ENCODE measurements around the gene RSBN1.
A peak's percentile ranks its signal among the peaks of the same experiment; 100 is the strongest.

RSBN1 gene

DNA sequence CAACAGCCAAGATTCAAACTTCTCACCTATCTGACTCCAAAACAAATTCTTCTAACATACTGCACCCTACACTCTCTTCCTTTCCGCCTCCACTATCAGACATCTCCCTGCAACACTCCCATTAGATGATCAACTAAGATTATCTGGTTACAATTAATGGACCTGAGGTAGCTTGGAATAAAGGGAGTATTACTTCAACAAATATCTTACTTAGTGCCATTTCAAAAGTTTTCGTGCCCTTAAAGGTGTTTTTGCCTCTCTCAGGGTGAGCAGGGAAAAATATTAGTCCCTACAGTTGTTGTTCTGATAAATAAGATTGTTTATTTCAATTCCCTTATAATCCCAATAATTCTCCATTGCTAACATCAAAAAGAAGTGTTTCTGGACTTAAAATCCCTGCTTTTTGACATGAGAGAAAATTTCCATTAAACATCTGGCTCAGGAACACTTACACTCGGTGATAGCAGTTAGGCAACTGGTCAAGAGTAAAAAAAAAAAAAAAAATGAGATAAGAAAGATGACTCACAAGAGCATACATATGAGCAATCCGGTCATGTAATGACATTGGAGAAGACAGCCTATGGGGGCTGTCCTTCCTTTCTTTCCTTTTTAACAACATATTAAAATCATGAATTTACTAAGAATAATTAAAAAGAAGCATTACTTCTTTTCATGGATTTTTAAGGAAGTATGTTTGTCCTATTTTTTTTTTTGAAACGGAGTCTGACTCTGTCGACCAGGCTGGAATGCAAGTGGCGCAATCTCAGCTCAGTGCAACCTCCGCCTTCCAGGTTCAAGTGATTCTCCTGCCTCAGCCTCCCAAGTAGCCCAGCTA is 7.6 kb downstream of the RSBN1 start:
- peaks cover 23 to 32% of the 10 kb centered on the region in 2 experiments for H3K4me1 ChIP-seq (ENCODE audit: control insufficient read depth in 1 of 2, insufficient read depth in 1 of 2, low read depth in 1 of 2, low read length in 1 of 2)
- TF ChIP-seq CTCF (IDR thresholded peaks at IDR 0.05) = no peak

GRCh38 chr1:113802367-113803007 is 9.8 kb downstream of the RSBN1 start:
- H3K36me3 ChIP-seq = peaks cover 2% of the 10 kb centered on the region
- H3K4me3 ChIP-seq (ENCODE audit: low read depth in 1 of 2, low read length in 1 of 2) = no peak overlapping the region
- no peaks in the 10 kb centered on the region for H3K27me3 ChIP-seq
- H3K9me3 ChIP-seq = no peaks in the 10 kb centered on the region
- no peak overlapping the region for H3K27ac ChIP-seq
- TF ChIP-seq CTCF (IDR thresholded peaks at IDR 0.05) = no peak
- peaks cover 4 to 14% of the 10 kb centered on the region in 2 experiments for H3K4me1 ChIP-seq (ENCODE audit: control insufficient read depth in 1 of 2, insufficient read depth in 1 of 2, low read depth in 1 of 2, low read length in 1 of 2)

More for the DNA sequence above, 7.6 kb downstream of the RSBN1 start:
- H3K4me3 ChIP-seq (ENCODE audit: low read depth in 1 of 2, low read length in 1 of 2) = no peak overlapping the region
- no peaks in the 10 kb centered on the region for H3K36me3 ChIP-seq
- H3K27me3 ChIP-seq = no peaks in the 10 kb centered on the region
- no peaks in the 10 kb centered on the region for H3K9me3 ChIP-seq
- peak overlapping the region; percentile 57 for H3K27ac ChIP-seq

DNA sequence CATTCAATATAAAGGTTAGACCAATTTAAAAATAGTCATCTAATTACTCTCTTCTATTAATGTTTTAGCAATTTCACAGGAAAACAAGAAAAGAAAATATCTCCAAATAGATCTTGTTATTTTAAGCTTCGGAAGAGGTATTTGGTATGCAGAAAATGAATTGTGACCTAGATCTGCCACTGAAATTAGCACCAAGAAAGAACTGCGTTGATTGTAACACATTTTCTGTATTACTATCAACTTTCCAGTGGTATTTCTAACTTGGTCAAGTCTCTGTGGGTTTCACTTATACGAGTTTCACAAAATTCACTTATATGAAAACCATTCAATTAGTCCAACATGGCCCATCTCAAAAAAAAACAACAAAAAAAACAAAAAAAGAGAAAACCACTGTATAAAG is 11.8 kb downstream of the RSBN1 start:
- H3K27me3 ChIP-seq = no peaks in the 10 kb centered on the region
- no peak overlapping the region for H3K27ac ChIP-seq
- H3K36me3 ChIP-seq = peaks cover 11% of the 10 kb centered on the region
- H3K4me3 ChIP-seq (ENCODE audit: low read depth in 1 of 2, low read length in 1 of 2) = no peak overlapping the region
- H3K9me3 ChIP-seq = no peaks in the 10 kb centered on the region
- TF ChIP-seq CTCF (IDR thresholded peaks at IDR 0.05) = no peak
- peaks cover 0 to 13% of the 10 kb centered on the region in 2 experiments for H3K4me1 ChIP-seq (ENCODE audit: control insufficient read depth in 1 of 2, insufficient read depth in 1 of 2, low read depth in 1 of 2, low read length in 1 of 2)

DNA sequence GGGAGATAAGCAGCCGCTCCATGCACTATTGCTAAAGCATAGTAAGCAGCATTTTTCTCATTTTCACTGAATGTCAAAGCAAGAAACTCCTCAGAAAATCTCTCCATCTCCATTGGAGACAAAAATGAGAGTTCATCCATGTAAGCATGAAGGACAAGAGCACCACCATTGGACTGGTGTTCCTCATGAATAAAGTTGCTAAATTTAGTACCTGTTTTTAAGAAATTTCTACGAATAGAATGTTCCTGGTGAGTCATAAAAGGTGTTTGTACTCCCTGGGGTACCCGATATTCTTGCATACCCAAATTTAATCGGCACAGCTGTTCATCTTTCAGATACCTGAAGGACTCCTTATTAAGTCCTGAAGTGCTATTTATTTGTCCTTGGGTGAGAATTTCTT is 14.8 kb downstream of the RSBN1 start:
- Histone ChIP-seq H3K27me3 (no peaks in the 10 kb centered on the region), H3K9me3 (no peaks in the 10 kb centered on the region), H3K4me3 (ENCODE audit: low read depth in 1 of 2, low read length in 1 of 2) (no peak overlapping the region), H3K27ac (no peak overlapping the region), H3K36me3 (peaks cover 23% of the 10 kb centered on the region), H3K4me1 (ENCODE audit: control insufficient read depth in 1 of 2, insufficient read depth in 1 of 2, low read depth in 1 of 2, low read length in 1 of 2) (peaks cover 0 to 7% of the 10 kb centered on the region in 2 experiments)
- TF ChIP-seq CTCF (IDR thresholded peaks at IDR 0.05) = no peak

GRCh38 chr1:113793878-113794834 is 18.1 kb downstream of the RSBN1 start:
- H3K27me3 ChIP-seq = no peaks in the 10 kb centered on the region
- peaks cover 0 to 11% of the 10 kb centered on the region in 2 experiments for H3K4me1 ChIP-seq (ENCODE audit: control insufficient read depth in 1 of 2, insufficient read depth in 1 of 2, low read depth in 1 of 2, low read length in 1 of 2)
- peaks cover 23% of the 10 kb centered on the region for H3K36me3 ChIP-seq
- no peak overlapping the region for H3K4me3 ChIP-seq (ENCODE audit: low read depth in 1 of 2, low read length in 1 of 2)
- no peaks in the 10 kb centered on the region for H3K9me3 ChIP-seq
- no peak for TF ChIP-seq CTCF (IDR thresholded peaks at IDR 0.05)
- no peak overlapping the region for H3K27ac ChIP-seq

Measured in neutrophil (primary cell).